HEK293 (cell line): ENCODE data around the gene ARL13B.

Experiments
- INSM2 ChIP-seq: fragments of 450-650 bp; formaldehyde crosslinking; IDR thresholded peaks from 2 replicates; pipeline ENCODE4 v1.5.1; 2016; ENCODE audit warnings: missing biosample characterization, missing genetic modification characterization
- PBX3 ChIP-seq: sonication (generic); formaldehyde crosslinking; IDR thresholded peaks from 2 replicates; pipeline ENCODE4 v1.8.1; 2022; ENCODE audit warnings: mild to moderate bottlenecking, moderate library complexity, missing genetic modification reagents
- ZBTB17 ChIP-seq: fragments of 450-650 bp; formaldehyde crosslinking; IDR thresholded peaks from 2 replicates; pipeline ENCODE4 v1.5.1; 2016; ENCODE audit warnings: missing biosample characterization, missing genetic modification characterization
- ZBTB20 ChIP-seq: fragments of 450-650 bp; formaldehyde crosslinking; IDR thresholded peaks from 2 replicates; pipeline ENCODE4 v1.5.1; 2016; ENCODE audit warnings: missing biosample characterization, missing genetic modification characterization
- ZFP41 ChIP-seq: fragments of 450-650 bp; formaldehyde crosslinking; IDR thresholded peaks from 2 replicates; pipeline ENCODE4 v1.5.1; 2016; ENCODE audit warnings: missing biosample characterization, missing genetic modification characterization, borderline replicate concordance
- ZNF175 ChIP-seq: fragments of 450-650 bp; formaldehyde crosslinking; IDR thresholded peaks from 2 replicates; pipeline ENCODE4 v1.5.1; 2016; ENCODE audit warnings: missing biosample characterization, missing genetic modification characterization
- ZNF18 ChIP-seq: fragments of 450-650 bp; formaldehyde crosslinking; IDR thresholded peaks from 2 replicates; pipeline ENCODE4 v1.5.1; 2016; ENCODE audit warnings: missing biosample characterization, missing genetic modification characterization
- ZNF311 ChIP-seq: fragments of 450-650 bp; formaldehyde crosslinking; IDR thresholded peaks from 2 replicates; pipeline ENCODE4 v1.5.1; 2017; ENCODE audit warnings: missing biosample characterization, missing genetic modification characterization, borderline replicate concordance
- ZNF335 ChIP-seq: fragments of 450-650 bp; formaldehyde crosslinking; conservative IDR thresholded peaks from 2 replicates; pipeline ENCODE4 v1.5.1; 2016; ENCODE audit warnings: missing biosample characterization, missing genetic modification characterization
- ZNF449 ChIP-seq: fragments of 450-650 bp; formaldehyde crosslinking; IDR thresholded peaks from 2 replicates; pipeline ENCODE4 v1.5.1; 2017; ENCODE audit warnings: missing biosample characterization, mild to moderate bottlenecking, missing genetic modification characterization, moderate library complexity
- ZNF510 ChIP-seq: fragments of 450-650 bp; formaldehyde crosslinking; IDR thresholded peaks from 2 replicates; pipeline ENCODE4 v1.5.1; 2018; ENCODE audit warnings: mild to moderate bottlenecking, missing genetic modification characterization, missing biosample characterization; ENCODE audit not compliant: insufficient replicate concordance
- ZNF513 ChIP-seq: fragments of 450-650 bp; IDR thresholded peaks from 2 replicates; pipeline ENCODE4 v1.5.1; 2018; ENCODE audit warnings: missing biosample characterization, missing genetic modification characterization
- ZNF518A ChIP-seq: fragments of 450-650 bp; formaldehyde crosslinking; conservative IDR thresholded peaks from 2 replicates; pipeline ENCODE4 v1.5.1; 2016; ENCODE audit warnings: low read depth, missing biosample characterization, missing genetic modification characterization
- ZNF530 ChIP-seq: fragments of 450-650 bp; formaldehyde crosslinking; IDR thresholded peaks from 2 replicates; pipeline ENCODE4 v1.5.1; 2016; ENCODE audit warnings: low read depth, missing biosample characterization, missing genetic modification characterization
- ZNF610 ChIP-seq: fragments of 450-650 bp; formaldehyde crosslinking; IDR thresholded peaks from 2 replicates; pipeline ENCODE4 v1.5.1; 2016; ENCODE audit warnings: missing biosample characterization, missing genetic modification characterization, borderline replicate concordance
- TF ChIP-seq, protein P1 (sequence below): fragments of 450-650 bp; formaldehyde crosslinking; IDR thresholded peaks from 2 replicates; pipeline ENCODE4 v1.5.1; 2016; ENCODE audit warnings: missing biosample characterization, missing genetic modification characterization
- TF ChIP-seq, protein P2 (sequence below): fragments of 450-650 bp; formaldehyde crosslinking; IDR thresholded peaks from 2 replicates; pipeline ENCODE4 v1.5.1; 2016; ENCODE audit warnings: missing biosample characterization, missing genetic modification characterization, low read depth

Gene ARL13B

DNA sequence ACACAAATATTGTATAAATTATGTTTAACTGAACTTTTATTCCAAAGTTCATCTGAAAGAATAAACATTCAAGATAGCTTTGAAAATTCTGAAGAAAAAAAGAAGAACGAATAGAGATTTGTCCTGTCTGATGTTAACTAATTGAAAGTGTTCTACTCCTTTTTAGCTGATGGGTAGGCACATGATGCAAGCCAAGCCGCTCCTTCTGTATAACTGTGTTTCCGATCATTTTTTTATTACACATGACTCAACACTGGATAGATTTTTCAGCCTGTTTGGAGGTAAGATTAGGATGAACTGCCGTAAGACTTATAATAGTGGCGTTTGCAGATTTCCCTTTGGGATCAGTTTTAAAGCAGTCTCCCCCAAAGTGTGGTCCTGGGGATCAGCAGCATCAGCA lies 101.9 kb downstream of the ARL13B start (continued):
- TF ChIP-seq, protein P1, sequence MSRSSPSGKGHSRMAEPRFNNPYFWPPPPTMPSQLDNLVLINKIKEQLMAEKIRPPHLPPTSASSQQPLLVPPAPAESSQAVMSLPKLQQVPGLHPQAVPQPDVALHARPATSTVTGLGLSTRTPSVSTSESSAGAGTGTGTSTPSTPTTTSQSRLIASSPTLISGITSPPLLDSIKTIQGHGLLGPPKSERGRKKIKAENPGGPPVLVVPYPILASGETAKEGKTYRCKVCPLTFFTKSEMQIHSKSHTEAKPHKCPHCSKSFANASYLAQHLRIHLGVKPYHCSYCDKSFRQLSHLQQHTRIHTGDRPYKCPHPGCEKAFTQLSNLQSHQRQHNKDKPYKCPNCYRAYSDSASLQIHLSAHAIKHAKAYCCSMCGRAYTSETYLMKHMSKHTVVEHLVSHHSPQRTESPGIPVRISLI (tag by site-specific recombination), result peak; percentile 13; the same call in 1 of the 2 replicates
- no peak for TF ChIP-seq ZNF518A
- no peak for TF ChIP-seq ZNF510 (tag by site-specific recombination)
- TF ChIP-seq, protein P2, sequence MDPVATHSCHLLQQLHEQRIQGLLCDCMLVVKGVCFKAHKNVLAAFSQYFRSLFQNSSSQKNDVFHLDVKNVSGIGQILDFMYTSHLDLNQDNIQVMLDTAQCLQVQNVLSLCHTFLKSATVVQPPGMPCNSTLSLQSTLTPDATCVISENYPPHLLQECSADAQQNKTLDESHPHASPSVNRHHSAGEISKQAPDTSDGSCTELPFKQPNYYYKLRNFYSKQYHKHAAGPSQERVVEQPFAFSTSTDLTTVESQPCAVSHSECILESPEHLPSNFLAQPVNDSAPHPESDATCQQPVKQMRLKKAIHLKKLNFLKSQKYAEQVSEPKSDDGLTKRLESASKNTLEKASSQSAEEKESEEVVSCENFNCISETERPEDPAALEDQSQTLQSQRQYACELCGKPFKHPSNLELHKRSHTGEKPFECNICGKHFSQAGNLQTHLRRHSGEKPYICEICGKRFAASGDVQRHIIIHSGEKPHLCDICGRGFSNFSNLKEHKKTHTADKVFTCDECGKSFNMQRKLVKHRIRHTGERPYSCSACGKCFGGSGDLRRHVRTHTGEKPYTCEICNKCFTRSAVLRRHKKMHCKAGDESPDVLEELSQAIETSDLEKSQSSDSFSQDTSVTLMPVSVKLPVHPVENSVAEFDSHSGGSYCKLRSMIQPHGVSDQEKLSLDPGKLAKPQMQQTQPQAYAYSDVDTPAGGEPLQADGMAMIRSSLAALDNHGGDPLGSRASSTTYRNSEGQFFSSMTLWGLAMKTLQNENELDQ (tag by site-specific recombination), result no peak
- TF ChIP-seq INSM2 (tag by site-specific recombination), result no peak
- no peak for TF ChIP-seq ZNF175 (tag by site-specific recombination)
- TF ChIP-seq ZNF335 (tag by site-specific recombination), result 0 out of 2 replicates have a peak, but pooled peaks have one; percentile 49
- no peak for TF ChIP-seq ZNF311 (tag by site-specific recombination)
- TF ChIP-seq ZNF530, result no peak
- no peak for TF ChIP-seq ZNF513 (tag by site-specific recombination)
- 0 out of 2 replicates have a peak, but pooled peaks have one; percentile 18 for TF ChIP-seq ZBTB20 (tag by site-specific recombination)
- TF ChIP-seq PBX3 (CRISPR knock-in tag), result no peak
- peak; percentile 46; the same call in 1 of the 2 replicates for TF ChIP-seq ZBTB17
- TF ChIP-seq ZNF610, result peak; percentile 90; the same call in 1 of the 2 replicates
- no peak for TF ChIP-seq ZNF449 (tag by site-specific recombination)
- TF ChIP-seq ZNF18, result no peak
- no peak for TF ChIP-seq ZFP41
